NCI-H774 (cell line): ENCODE results near the gene KHK.

ENCODE experiments used
- DNase-seq: peaks from one replicate; lab custom pipeline; 2025; lab: John Stamatoyannopoulos, UW

KHK gene

DNA sequence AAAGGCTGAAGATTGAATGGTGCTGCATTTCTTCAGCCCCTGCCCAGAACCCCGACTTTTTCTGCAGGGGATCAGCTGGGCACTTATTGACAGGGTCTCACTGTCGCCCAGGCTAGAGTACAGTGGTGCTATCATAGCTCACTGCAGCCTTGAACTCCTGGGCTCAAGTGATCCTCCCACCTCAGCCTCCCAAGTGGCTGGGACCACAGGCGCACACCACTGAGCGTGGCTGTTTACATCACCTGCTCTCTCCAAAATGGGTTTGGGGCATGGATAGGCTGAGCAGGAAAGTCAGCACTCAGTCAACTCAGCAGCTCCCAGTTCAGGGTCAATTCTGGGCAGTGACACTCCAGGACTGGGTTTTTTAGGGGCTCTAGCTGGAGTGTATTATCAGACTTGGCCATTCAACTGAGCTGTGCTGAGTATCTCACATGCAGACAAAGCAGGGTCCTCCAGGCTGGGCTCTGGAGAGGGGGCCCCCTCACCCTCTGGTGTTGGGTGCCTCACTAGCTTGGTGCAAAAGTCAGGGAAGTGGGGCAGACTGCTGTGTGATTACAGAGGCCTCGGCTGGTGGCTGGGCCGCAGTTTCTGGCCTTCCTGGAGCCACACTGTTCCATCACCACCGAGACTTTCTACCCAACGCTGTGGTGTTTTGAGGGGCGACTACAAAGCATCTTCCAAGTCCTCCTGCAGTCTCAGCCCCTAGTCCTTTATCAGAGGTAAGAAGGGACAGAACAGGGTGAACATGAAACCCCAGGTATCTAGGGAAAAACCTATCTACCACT lies 41.5 kb downstream of the KHK start:
- DNase-seq, result no peak

DNA sequence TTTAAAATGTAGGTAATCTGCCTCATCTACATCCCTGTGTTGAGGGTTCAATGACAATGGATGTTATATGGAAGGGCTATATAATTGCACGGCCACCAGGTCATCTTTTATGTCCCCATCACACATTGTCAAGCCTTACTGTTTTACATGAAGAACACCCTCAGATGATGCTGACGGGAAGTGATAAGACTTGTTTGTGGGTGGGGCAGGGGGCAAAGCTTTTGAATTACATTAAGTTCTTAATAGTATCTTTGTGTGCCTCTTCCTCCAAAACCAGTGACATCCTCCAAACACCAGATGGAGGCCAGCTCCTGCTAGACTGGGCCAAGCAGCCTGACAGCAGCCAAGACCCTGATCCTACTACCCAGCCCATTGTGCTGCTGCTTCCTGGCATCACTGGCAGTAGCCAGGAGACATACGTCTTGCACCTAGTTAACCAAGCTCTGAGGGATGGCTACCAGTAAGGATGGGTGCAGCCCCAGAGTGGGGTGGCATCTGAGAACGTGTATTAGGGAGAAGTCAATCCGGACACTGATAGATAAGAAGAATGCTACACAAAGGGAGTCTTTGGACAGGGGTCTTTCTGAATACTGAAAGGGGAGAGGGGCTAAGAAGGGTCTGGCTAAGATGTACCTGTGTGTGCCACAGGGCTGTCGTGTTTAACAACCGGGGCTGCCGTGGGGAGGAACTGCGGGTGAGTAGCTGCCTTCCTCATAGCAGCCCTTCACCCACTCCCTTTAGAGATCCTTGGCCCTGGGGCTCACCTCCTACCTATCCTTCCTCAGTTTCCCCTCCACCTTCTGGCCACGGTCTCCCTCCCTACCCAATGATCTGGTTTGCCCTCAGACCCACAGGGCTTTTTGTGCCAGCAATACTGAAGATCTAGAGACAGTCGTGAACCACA lies 42.3 kb downstream of the KHK start:
- no peak for DNase-seq

DNA sequence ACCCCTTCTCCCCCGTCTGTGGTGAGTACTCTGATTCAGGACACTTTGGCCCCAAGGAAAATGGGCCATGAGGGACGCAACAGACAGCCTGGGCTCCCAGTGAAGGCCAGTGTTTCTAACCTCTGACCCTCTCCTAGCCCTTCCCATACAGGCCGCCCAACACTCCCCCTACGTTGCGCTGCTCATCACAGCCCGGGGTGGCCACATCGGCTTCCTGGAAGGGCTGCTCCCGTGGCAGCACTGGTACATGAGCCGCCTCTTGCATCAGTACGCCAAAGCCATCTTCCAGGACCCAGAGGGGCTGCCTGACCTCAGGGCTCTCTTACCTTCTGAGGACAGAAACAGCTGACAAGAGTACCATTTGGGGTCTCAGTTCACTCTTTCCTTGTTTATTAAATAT lies 43.8 kb downstream of the KHK start:
- no peak for DNase-seq

DNA sequence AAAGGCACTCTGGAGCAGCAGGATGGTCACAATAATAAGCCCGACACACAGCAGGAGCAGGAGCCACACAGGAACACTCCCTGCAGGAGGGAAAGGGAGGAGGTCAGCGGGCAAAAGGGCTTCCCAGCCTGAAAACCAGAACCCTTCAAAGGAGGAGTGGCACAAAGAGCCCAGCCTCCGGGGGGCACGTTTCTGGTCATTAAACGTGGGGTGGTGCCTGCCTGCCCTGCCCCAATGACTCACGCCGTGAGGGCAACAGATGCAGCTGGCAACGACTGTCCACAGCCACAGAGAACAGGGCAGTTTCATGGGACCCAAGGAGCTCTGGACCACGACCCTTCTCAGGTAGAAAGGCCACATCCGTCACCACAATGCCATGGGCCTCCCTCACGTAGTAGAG lies 44.9 kb downstream of the KHK start:
- DNase-seq, result no peak

DNA sequence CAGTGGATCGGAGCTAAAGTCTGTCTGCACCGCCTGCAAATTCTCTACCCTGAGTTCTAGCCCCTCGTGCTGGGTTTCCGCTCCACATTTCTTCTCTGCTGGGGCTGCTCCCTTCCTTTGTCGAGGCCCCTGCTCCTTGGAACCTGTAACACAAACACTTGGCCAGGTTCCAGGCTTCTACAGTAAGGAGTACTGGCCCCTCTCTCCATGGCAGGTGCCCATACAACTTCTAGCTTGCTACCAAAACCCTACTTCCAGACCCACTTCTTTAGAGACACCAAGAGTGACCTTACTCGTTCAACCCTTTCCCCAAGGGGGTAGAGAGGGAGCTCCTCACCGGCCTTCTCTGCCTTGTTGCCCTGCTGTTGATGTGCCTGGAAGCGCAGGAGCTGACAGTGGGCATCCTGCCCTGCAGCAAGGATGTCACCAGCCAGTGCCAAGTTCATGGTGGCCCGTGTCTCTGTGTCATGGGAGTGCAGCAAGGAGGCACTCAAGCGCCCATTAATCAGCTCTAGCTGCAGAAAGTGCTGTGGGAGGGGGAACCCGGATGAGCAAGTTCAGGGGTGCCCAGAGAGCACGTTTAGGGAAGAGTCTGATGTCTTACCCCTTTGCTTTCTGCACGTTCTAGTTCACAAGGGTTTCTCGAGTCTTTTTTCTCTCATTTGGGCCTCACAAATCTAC lies 46.8 kb downstream of the KHK start:
- no peak for DNase-seq

DNA sequence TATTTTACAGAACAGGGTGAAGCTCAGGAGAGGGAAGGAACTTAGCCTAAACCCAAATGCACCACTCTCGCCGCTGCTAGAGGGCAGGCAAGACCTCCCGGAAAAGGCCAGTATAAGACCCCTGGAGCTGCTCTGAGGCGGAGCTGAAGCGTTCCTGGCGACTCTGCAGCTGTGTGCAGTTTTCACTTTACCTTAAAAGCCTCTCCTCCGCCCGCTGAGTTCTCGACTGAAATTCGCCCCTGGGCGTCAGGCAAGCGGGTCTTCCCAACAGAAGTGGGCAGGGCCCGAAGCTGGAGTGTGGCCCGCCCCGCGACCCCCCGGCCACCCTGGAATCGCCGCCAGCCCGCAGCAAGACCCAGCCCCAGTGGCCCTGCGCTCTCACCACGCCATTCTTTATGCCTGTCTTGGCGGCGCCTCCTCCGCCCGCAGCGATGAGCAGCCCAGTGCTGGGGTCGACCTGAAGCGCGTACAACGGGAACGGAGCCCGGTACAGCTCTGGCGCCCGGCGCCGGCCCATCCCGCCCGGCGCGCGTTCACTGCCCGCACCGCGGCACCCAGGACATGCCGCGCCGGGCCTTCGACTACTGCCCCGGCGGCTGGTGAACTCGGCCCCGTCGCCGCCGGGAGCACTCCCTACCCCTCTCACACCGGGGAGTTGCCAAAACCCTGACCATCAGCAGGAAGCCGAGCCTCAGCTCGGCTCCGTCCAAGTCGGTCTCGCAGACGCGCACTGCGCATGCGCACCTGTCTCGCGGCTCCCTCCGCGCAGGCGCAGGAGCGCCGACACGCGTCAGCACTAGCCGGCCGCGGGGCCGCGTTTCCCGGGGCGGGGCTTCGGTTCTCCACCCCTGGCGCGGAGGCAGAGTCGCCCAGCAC lies 47.6 kb downstream of the KHK start, which contains the start of gene PREB:
Gene PREB (minus strand): TSS at position 732 of the 876 bp plus-strand sequence. CDS start 215 bp downstream, at position 517.
- DNase-seq, result peak; percentile 97

DNA sequence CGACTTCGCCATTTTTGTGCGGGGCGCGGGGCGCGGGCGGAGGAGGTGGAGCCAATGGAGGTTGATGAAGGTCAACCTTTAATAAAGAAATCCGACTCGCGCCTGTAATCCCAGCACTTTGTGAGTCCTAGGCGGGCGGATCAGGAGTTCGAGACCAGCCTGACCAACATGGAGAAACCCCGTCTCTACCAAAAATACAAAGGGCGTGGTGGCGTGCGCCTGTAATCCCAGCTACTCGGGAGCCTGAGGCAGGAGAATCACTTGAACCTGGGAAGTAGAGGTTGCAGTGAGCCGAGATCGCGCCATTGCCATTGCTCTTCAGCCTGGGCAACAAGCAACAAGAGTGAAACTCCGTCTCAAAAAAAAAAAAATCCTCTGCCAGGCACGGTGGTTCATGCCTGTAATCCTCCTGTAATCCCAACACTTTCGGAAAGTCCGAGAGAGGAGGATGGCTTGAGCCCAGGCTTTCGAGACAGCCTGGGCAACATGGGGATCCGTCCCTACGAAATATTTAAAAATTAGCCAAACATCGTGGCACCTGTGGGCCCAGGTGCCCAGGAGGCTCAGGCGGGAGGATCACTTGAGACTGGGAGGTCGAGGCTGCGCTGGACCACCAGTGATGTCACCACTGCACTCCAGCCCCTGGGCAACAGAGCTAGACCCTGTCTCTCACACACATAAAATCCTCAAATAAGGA lies 48.4 kb downstream of the KHK start:
- DNase-seq, result no peak

DNA sequence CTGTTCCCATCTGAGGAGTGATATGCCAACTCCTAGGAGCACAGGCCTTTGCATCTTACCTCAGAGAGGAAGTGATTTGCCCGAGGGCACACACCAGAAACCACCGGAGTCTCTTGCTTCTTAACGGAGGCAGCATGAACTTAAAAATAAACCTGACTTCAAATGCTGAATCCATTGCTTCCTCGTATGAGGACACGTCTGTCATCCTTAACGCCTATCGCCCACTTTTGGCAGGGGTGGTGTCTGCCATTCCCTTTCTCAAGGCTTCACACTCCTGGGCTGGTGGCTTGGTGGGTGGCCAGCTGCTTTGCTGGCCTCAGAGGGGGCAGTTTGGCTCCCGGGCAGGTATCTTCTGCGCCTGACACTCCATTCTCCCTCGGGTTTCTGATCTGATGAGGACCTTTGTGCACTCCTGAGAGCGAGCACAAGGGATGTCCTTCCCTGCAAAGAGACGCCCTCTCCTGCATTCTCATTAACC lies 48.9 kb downstream of the KHK start:
- DNase-seq, result no peak

DNA sequence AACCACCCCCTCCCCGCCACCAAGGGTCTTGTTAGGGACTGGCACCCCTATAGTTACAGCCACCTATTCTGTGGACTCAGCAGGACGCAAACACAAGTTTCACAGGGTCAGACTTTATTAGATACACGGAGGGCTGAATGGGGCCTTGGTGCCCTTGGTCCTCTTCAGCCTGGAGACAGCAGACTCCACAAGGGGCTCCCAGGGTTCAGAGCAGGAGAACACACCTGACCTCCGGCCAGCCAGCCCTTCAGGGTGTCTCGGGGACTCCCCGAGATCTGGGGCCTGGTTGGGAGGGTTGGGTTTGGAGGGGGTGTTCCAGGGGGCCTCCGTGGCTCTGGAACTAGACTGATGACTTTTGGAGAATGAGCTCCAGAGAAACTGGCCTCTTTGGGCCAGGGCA lies 50.2 kb downstream of the KHK start:
- DNase-seq, result no peak

DNA sequence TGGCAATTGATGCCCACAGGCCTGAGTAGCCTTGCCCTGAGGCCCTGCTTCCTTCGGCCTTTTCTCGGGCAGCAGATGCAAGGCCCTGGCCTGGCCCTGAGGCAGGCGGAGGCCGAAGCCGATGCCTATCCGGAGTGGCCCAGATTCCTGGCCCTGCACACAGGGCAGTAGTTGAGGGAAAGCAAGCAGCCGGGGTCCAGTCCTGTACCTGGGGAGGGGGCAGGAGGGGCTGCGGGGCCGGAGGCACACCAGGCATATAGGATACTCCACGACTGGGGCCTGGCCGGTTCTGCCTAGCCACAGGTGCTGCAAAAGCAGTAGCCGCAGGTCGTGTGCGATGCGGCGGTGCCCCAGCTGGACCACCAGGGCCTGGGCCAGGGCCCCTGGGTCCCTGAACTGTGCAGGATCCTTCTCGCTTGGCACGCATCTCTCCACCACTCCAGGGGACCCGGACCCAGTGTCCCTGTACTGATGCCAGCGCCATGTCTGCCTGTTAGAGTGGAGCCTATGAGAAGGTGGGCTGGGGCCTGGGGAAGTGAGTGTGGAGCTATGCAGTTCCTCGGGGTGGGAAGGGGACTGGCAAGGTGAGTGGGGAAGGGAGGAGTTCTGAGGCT lies 50.9 kb downstream of the KHK start:
- DNase-seq, result no peak

DNA sequence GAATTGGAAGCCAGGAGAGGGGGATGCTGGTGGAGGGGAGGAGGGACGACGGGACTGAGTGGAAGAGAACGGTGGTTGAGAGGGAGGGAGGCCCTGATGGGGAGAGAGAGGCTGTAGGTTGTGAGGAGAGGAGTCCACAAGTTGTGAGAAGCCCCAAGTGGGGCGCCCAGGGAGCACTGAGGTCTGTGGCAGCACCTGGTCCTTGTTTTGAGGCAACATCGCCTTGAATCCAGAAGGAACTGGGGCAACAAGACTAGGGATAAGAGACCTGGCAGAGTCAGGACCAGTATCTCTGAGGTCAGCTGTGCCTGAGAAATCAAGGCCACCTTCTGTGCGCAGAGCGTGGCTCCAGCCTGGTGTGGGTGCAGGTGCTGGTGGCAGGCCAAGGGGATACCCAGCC lies 51.5 kb downstream of the KHK start:
- DNase-seq, result no peak

DNA sequence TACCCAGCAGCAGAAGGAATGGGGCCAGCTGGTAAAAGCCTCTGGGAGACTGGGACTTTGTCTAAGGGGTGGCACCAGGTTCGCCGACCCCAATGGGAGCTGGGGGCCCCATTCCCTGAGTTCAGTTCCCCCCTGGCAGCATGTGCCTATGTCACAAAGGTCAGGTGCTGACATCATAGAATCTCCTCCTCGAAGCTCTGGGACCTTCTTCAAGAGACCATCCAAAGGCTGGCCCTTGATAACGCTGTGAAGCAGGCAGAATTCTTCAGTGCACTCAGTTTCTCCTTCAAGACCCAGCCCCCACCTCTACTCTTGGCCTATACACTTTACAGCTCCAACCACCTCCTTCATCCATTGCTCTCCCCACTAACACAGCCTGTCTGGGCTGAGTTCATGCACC lies 52.7 kb downstream of the KHK start, which contains the start of gene PRR30:
Gene PRR30 (minus strand): TSS at position 101 of the 400 bp plus-strand sequence. CDS start 1,081 bp downstream, outside the sequence.
- DNase-seq, result no peak

DNA sequence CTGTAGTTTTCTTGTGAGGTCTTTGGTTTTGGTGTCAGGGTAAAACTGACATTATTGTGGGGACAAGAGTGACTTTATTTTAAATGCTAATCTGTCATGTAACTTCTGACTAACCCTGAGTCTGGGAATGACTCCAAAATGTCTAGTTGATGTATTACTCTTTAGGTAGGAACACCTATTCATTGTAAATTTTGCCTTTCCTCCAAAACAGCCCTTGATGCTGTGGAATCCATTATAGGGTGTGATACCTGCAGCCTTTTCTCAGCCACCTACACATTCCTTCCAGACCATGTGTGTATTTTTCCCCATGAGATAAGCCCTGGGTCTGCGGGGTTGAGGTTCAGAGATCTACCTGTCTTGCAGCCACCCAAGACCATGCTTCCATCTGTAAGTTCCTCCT lies 56.7 kb downstream of the KHK start:
- no peak for DNase-seq

DNA sequence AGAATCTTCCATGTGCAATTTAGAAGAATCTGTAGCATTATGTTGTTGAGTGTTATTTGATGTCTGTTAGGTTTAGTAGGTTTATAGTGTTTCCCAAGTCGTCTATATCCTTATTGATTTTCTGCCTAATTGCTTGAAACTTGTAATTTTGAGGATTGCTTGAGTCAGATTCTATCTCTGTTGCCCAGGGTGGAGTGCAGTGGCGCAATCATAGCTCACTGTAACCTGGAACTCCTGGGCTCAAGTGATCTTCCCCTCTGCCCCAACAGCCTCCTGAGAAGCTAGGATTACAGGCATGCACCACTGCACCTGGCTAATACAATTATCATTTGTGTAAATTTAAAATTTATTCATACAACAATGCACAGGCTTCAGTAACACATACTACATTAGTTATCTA lies 59.1 kb downstream of the KHK start:
- no peak for DNase-seq

DNA sequence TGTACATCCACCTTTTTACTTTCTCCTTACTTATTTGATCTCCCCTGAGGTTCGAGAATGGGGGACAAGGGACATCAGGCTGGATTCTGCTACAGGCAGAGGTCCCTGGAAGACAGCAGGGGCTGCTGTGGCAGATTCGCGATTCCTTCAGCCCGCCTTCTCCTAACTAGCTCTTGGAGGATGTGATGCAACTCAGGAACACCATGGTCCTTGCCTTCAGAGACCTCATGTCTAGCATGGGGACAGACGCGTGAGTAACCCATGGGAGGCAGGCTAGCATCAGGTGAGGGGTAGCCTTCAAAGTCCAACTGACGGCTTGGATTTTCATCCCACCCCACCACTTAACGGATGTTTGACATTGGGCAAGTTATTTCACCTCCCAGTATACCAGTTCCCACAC lies 61.4 kb downstream of the KHK start:
- no peak for DNase-seq

DNA sequence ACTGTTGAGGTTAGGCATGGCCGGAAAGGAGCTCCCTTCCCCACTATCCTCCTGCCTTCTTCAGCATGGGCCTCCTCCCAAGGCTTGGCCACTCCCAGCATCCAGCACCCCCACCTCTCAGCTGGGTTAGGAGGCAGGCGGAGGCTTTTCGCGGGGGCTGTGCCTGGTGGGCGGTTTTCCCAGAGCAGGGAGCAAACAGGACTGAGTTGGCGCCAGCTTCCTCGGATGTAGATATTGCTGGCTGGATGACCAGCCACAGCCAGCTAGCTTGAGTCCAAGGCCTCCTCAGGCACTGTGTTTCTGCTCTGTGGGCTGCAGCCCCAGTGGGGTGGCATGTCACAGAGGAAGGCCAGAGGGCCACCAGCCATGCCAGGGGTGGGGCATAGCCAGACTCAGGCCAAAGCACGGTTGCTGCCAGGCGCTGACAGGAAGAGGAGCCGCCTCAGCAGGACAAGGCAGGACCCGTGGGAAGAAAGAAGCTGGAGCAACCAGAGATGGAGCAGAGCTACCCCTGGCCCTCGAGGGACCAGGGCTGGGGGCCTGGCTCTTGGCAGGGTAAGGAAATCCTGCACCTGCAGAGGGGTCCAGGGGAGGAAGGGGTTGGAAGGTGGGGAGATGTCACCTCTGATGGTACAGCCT lies 62.3 kb downstream of the KHK start, which contains the start of gene TCF23:
Gene TCF23 (plus strand): TSS at position 204 of the 639 bp plus-strand sequence. CDS start 130 bp downstream, at position 334.
- DNase-seq, result no peak

DNA sequence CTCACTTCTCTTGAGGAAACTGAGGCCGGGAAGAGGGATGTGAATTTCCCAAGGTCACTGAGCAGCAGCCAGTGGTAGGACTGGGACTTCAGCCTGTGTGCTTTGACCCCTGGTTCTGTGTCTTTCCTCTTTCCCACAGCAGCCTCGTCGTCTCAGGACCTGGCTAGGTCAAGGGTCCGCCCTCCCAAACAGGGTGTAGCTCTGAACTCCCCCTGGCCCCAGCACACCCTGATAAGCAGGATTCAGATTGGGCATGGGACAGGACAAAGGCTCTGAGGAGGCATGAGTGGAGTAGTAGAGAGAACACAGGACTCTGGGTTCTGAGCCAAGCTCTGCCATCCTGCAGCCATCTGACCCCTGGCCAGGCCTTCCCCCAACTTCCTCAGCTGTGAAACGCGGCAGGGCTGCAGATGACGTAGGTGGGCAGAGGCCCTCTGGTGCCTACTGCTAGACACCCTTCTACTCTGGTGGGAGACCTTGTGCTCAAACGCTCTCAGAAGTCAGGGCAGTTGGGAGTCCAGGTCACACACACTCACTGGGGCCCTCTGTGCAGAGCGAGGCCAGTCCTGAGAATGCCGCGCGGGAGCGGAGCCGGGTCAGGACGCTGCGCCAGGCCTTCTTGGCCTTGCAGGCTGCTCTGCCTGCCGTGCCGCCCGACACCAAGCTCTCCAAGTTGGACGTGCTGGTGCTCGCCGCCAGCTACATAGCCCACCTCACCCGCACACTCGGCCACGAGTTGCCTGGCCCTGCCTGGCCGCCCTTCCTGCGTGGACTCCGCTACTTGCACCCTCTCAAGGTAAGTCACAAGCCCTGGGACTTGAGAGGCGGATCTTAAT lies 63.2 kb downstream of the KHK start:
- DNase-seq, result no peak
